Duodenal mucosa (tissue), 2 donors: ENCODE results near the gene CNTN2.

Experiments
- H3K27ac ChIP-seq: one replicate; pipeline ENCODE4 v1.7.0; 2013; ENCODE audit warnings: low read depth, low read length
- H3K27me3 ChIP-seq, 2 donors: one replicate each; pipeline ENCODE4 v1.7.0; 2013; ENCODE audit warnings: low read length in 2 of 2, control low read depth in 1 of 2; ENCODE audit not compliant: insufficient read depth in 2 of 2, control insufficient read depth in 1 of 2
- H3K36me3 ChIP-seq, 2 donors: one replicate each; pipeline ENCODE4 v1.7.0; 2013; ENCODE audit warnings: low read length in 2 of 2, control low read depth in 1 of 2; ENCODE audit not compliant: insufficient read depth in 2 of 2, control insufficient read depth in 1 of 2
- H3K4me1 ChIP-seq, 2 donors: one replicate each; pipeline ENCODE4 v1.7.0; 2013; ENCODE audit warnings: low read length in 2 of 2, control low read depth in 1 of 2; ENCODE audit not compliant: insufficient read depth in 2 of 2, control insufficient read depth in 1 of 2
- H3K4me3 ChIP-seq, 2 donors: one replicate each; pipeline ENCODE4 v1.7.0; 2013; ENCODE audit warnings: low read length in 2 of 2, low read depth in 1 of 2
- H3K9ac ChIP-seq, 2 donors: one replicate each; pipeline ENCODE4 v1.7.0; 2013; ENCODE audit warnings: low read length in 2 of 2, low read depth in 1 of 2
- H3K9me3 ChIP-seq, 2 donors: one replicate each; pipeline ENCODE4 v1.7.0; 2013; ENCODE audit warnings: low read length in 2 of 2, control low read depth in 1 of 2; ENCODE audit not compliant: control insufficient read depth in 1 of 2

Gene CNTN2

GRCh38 chr1:205041001-205041715, 1.9 kb upstream of the CNTN2 start:
- H3K4me1 ChIP-seq, result no peaks in the 10 kb centered on the region
- H3K9me3 ChIP-seq, result no peaks in the 10 kb centered on the region
- H3K27me3 ChIP-seq, result peaks cover 38 to 45% of the 10 kb centered on the region in 2 donors
- H3K9ac ChIP-seq, result no peak overlapping the region
- no peak overlapping the region for H3K4me3 ChIP-seq
- H3K36me3 ChIP-seq, result no peaks in the 10 kb centered on the region
- H3K27ac ChIP-seq, result no peak overlapping the region

GRCh38 chr1:205041998-205042910, 758 bp upstream of the CNTN2 start:
- Histone ChIP-seq H3K4me1 (no peaks in the 10 kb centered on the region), H3K36me3 (no peaks in the 10 kb centered on the region), H3K9me3 (no peaks in the 10 kb centered on the region), H3K27me3 (peaks cover 45 to 56% of the 10 kb centered on the region in 2 donors), H3K27ac (no peak overlapping the region), H3K4me3 (no peak overlapping the region), H3K9ac (no peak overlapping the region)

- H3K9me3 ChIP-seq, result no peaks in the 10 kb centered on the region
- peaks cover 49 to 58% of the 10 kb centered on the region in 2 donors for H3K27me3 ChIP-seq
- H3K4me3 ChIP-seq, result no peak overlapping the region
- no peak overlapping the region for H3K9ac ChIP-seq
- H3K4me1 ChIP-seq, result no peaks in the 10 kb centered on the region
- H3K27ac ChIP-seq, result no peak overlapping the region
- H3K36me3 ChIP-seq, result no peaks in the 10 kb centered on the region
Measured at GRCh38 chr1:205043866-205044265, 854 bp downstream of the CNTN2 start.

- no peak overlapping the region for H3K27ac ChIP-seq
- no peaks in the 10 kb centered on the region for H3K4me1 ChIP-seq
- H3K36me3 ChIP-seq, result no peaks in the 10 kb centered on the region
- H3K9me3 ChIP-seq, result no peaks in the 10 kb centered on the region
- H3K27me3 ChIP-seq, result peaks cover 49 to 58% of the 10 kb centered on the region in 2 donors
- no peak overlapping the region for H3K4me3 ChIP-seq
- no peak overlapping the region for H3K9ac ChIP-seq
Measured at GRCh38 chr1:205044741-205045140, 1.7 kb downstream of the CNTN2 start.

- Histone ChIP-seq H3K9me3 (no peaks in the 10 kb centered on the region), H3K27ac (no peak overlapping the region), H3K4me3 (no peak overlapping the region), H3K27me3 (peaks cover 49 to 58% of the 10 kb centered on the region in 2 donors), H3K4me1 (no peaks in the 10 kb centered on the region), H3K9ac (no peak overlapping the region), H3K36me3 (no peaks in the 10 kb centered on the region)
Measured at GRCh38 chr1:205045146-205045545, 2.1 kb downstream of the CNTN2 start.

GRCh38 chr1:205046870-205047269, 3.9 kb downstream of the CNTN2 start:
- H3K9ac ChIP-seq, result no peak overlapping the region
- H3K4me3 ChIP-seq, result no peak overlapping the region
- peaks cover 39 to 49% of the 10 kb centered on the region in 2 donors for H3K27me3 ChIP-seq
- no peaks in the 10 kb centered on the region for H3K9me3 ChIP-seq
- H3K4me1 ChIP-seq, result no peaks in the 10 kb centered on the region
- no peak overlapping the region for H3K27ac ChIP-seq
- H3K36me3 ChIP-seq, result no peaks in the 10 kb centered on the region

GRCh38 chr1:205047764-205048231, 4.8 kb downstream of the CNTN2 start:
- H3K36me3 ChIP-seq, result no peaks in the 10 kb centered on the region
- peaks cover 35 to 41% of the 10 kb centered on the region in 2 donors for H3K27me3 ChIP-seq
- H3K9me3 ChIP-seq, result no peaks in the 10 kb centered on the region
- no peak overlapping the region for H3K9ac ChIP-seq
- no peak overlapping the region for H3K4me3 ChIP-seq
- no peak overlapping the region for H3K27ac ChIP-seq
- no peaks in the 10 kb centered on the region for H3K4me1 ChIP-seq

GRCh38 chr1:205048382-205048781, 5.4 kb downstream of the CNTN2 start:
- H3K9me3 ChIP-seq, result no peaks in the 10 kb centered on the region
- no peaks in the 10 kb centered on the region for H3K36me3 ChIP-seq
- H3K4me3 ChIP-seq, result no peak overlapping the region
- no peak overlapping the region for H3K27ac ChIP-seq
- H3K9ac ChIP-seq, result no peak overlapping the region
- H3K4me1 ChIP-seq, result no peaks in the 10 kb centered on the region
- H3K27me3 ChIP-seq, result peaks cover 35 to 41% of the 10 kb centered on the region in 2 donors

GRCh38 chr1:205049479-205049878, 6.5 kb downstream of the CNTN2 start:
- no peak overlapping the region for H3K4me3 ChIP-seq
- H3K9ac ChIP-seq, result no peak overlapping the region
- H3K27me3 ChIP-seq, result peaks cover 30 to 34% of the 10 kb centered on the region in 2 donors

GRCh38 chr1:205052690-205053089, 9.7 kb downstream of the CNTN2 start:
- Histone ChIP-seq H3K9me3 (no peaks in the 10 kb centered on the region), H3K36me3 (no peaks in the 10 kb centered on the region), H3K27ac (no peak overlapping the region), H3K9ac (no peak overlapping the region), H3K27me3 (peaks cover 0 to 6% of the 10 kb centered on the region in 2 donors), H3K4me3 (no peak overlapping the region), H3K4me1 (no peaks in the 10 kb centered on the region)

More at GRCh38 chr1:205049479-205049878, 6.5 kb downstream of the CNTN2 start:
- H3K4me1 ChIP-seq, result no peaks in the 10 kb centered on the region
- H3K27ac ChIP-seq, result no peak overlapping the region
- no peaks in the 10 kb centered on the region for H3K9me3 ChIP-seq
- no peaks in the 10 kb centered on the region for H3K36me3 ChIP-seq
